GM18498 (cell line): Measurements from ENCODE around the gene PATZ1.

Source experiments
- ATAC-seq: cut with Tn5 transposase; IDR thresholded peaks from one replicate; pipeline ENCODE4 v1.9.1; 2021; ENCODE audit warnings: mild to moderate bottlenecking, moderate library complexity; ENCODE audit not compliant: unreplicated experiment

Gene PATZ1

DNA sequence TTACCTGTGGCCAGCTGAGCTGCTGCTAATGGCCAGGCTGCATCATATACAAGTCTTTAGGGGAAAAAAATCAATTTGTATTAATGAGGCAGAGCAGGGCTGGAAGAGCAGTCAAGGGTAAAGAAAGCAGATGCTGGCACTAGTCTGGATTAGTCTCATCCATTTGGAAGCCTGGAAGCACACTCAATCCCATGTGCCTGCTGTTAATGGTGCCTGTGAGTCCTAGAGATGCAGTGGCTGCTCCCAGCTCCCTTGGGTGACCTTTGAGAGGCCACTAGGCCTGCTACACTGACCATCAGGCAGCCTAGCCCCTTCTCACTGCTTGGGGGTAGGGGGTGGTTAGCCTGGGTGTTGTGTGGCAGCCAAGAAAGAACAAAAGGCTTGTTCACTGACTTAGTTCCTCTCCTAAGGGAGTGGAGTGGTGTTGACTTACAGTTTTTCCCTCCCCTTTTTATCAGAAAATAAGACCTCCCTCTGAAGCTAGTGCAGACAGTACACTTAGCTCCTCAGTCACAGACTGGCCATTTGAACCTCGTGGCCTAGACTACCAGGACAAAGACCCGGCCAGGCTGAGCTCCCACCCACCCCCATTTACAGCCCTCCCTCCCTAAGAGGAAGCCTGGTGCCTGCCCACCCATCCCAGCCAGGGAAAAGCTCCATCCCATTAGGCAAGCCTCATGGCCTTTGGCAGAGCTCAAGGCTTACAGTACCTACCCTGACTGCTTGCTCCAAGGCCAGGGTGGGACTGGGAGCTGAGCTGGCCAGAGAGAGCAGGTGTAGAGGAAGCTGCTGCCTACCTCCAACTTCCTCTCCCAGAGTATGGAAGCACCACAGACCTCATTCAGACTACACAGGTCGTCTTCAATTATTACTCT lies 61.6 kb downstream of the PATZ1 start:
- ATAC-seq, result no peak

DNA sequence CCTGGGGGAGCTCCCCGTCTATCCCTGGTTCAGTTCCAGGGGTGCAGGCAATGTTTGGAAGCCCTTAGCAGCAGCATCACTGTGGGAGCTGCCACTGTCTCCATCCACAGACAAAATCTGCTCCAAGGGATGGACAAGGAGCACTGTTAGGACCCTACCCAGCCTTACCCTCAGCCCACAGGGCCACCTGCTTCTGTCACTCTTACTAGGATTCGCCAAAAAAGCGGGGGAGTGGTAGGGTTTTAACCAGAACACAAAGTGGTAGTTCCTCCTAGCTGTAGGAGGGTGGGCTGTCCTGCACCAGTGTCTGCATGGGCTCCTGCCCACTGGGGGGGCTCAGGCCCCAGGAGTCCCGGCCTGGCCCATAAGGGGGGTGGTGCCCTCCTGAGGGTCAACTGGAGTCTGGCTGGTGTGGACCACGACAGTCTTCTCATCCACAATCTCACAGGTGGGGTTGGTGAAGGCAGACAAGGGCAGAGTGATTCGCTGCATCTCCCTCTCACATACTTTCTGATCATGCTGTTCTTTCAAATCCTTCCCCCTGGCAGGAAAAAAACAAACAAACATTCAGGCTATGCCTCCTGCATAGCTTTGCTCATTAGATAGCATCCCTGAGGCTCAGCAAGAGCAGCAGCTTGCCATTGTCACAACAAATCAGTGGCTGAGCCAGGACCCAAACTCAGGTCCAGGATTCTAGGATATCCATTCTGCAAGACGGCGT lies 63.2 kb downstream of the PATZ1 start:
- ATAC-seq, result no peak

DNA sequence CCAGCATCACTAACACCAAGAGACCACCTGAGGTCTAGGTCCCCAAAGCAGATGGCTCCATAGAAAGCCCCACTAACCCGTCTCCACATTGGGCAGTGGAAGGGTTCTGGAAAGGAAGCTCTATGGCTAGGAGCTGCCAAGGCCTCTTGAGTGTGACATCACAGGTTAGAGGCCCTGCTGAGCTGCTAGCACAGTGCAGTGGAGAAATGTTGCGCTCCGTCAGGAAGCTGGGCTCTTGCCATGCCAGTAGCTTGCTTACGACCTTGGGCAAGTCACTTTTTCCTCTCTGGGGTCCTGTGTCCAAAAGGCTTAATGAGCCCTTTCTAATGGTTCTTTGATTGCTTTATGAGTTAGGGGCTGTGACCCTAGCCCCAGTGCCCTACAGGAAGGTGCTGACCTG lies 64.4 kb downstream of the PATZ1 start:
- no peak for ATAC-seq

DNA sequence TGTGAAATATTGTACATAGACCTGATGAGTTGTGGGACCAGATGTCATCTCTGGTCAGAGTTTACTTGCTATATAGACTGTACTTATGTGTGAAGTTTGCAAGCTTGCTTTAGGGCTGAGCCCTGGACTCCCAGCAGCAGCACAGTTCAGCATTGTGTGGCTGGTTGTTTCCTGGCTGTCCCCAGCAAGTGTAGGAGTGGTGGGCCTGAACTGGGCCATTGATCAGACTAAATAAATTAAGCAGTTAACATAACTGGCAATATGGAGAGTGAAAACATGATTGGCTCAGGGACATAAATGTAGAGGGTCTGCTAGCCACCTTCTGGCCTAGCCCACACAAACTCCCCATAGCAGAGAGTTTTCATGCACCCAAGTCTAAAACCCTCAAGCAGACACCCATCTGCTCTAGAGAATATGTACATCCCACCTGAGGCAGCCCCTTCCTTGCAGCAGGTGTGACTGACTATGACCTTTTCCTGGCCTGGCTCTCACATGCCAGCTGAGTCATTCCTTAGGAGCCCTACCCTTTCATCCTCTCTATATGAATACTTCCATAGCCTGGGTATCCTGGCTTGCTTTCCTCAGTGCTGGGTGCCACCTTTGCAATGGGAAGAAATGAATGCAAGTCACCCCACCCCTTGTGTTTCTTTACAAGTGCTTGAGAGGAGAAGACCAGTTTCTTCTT lies 66.2 kb downstream of the PATZ1 start:
- ATAC-seq, result no peak

DNA sequence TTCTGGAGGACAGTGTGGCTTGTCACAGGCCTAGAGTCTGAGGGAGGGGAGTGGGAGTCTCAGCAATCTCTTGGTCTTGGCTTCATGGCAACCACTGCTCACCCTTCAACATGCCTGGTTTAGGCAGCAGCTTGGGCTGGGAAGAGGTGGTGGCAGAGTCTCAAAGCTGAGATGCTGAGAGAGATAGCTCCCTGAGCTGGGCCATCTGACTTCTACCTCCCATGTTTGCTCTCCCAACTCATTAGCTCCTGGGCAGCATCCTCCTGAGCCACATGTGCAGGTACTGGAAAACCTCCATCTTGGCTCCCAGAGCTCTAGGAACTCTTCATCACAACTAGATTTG lies 66.8 kb downstream of the PATZ1 start:
- ATAC-seq, result no peak

DNA sequence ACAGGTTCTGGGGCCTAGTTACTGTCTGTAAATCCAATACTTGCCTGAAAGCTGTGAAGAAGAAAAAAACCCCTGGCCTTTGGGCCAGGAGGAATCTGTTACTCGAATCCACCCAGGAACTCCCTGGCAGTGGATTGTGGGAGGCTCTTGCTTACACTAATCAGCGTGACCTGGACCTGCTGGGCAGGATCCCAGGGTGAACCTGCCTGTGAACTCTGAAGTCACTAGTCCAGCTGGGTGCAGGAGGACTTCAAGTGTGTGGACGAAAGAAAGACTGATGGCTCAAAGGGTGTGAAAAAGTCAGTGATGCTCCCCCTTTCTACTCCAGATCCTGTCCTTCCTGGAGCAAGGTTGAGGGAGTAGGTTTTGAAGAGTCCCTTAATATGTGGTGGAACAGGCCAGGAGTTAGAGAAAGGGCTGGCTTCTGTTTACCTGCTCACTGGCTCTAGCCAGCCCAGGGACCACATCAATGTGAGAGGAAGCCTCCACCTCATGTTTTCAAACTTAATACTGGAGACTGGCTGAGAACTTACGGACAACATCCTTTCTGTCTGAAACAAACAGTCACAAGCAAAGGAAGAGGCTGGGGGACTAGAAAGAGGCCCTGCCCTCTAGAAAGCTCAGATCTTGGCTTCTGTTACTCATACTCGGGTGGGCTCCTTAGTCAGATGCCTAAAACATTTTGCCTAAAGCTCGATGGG lies 67.4 kb downstream of the PATZ1 start:
- ATAC-seq, result no peak

DNA sequence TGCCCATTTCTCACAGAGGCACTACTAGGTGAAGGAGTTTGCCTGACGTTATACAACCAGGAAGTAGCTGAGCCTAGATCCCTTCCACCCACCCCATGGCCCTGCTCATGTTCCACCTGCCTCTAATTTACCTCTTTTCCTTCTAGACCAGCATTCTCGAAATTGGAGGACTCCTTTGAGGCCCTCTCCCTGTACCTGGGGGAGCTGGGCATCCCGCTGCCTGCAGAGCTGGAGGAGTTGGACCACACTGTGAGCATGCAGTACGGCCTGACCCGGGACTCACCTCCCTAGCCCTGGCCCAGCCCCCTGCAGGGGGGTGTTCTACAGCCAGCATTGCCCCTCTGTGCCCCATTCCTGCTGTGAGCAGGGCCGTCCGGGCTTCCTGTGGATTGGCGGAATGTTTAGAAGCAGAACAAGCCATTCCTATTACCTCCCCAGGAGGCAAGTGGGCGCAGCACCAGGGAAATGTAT lies 68.0 kb downstream of the PATZ1 start:
- no peak for ATAC-seq

DNA sequence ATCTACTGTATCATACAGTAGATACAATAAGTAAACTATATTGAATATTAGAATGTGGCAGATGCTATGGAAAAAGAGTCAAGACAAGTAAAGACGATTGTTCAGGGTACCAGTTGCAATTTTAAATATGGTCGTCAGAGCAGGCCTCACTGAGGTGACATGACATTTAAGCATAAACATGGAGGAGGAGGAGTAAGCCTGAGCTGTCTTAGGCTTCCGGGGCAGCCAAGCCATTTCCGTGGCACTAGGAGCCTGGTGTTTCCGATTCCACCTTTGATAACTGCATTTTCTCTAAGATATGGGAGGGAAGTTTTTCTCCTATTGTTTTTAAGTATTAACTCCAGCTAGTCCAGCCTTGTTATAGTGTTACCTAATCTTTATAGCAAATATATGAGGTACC lies 68.4 kb downstream of the PATZ1 start:
- no peak for ATAC-seq

DNA sequence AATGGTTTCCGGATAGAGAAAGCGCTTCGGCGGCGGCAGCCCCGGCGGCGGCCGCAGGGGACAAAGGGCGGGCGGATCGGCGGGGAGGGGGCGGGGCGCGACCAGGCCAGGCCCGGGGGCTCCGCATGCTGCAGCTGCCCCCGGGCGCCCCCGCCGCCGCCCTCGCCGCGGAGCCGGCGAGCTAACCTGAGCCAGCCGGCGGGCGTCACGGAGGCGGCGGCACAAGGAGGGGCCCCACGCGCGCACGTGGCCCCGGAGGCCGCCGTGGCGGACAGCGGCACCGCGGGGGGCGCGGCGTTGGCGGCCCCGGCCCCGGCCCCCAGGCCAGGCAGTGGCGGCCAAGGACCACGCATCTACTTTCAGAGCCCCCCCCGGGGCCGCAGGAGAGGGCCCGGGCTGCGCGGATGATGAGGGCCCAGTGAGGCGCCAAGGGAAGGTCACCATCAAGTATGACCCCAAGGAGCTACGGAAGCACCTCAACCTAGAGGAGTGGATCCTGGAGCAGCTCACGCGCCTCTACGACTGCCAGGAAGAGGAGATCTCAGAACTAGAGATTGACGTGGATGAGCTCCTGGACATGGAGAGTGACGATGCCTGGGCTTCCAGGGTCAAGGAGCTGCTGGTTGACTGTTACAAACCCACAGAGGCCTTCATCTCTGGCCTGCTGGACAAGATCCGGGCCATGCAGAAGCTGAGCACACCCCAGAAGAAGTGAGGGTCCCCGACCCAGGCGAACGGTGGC lies 69.5 kb downstream of the PATZ1 start:
- ATAC-seq, result no peak
